Astrocyte (in vitro differentiated cells and primary cell): ENCODE results near the gene PLSCR3. TPM values are rescaled to one million over a fixed set of nuclear protein-coding genes. Genes with fewer than 3 reads are reported as not detected.

Experiments used
- DNase-seq: peaks from one replicate; pipeline ENCODE4 v3.0.0-alpha.2; 2010; ENCODE audit warnings: low read depth
- FAIRE-seq: peaks from 2 replicates; lab custom pipeline; 2011; peaks lifted over from hg19 to GRCh38; lab: Jason Lieb, UNC
- H2AFZ ChIP-seq: 2 replicates; pipeline ENCODE4 v1.6.0; 2012; ENCODE audit warnings: low read depth, low read length, inconsistent platforms
- H3K27ac ChIP-seq: 2 replicates; pipeline ENCODE4 v1.5.1; 2011; ENCODE audit warnings: low read depth, low read length, inconsistent platforms
- H3K27me3 ChIP-seq: 2 replicates; pipeline ENCODE4 v1.6.0; 2011; ENCODE audit warnings: low read length, inconsistent platforms; ENCODE audit not compliant: insufficient read depth
- H3K36me3 ChIP-seq: 2 replicates; pipeline ENCODE4 v1.5.1; 2011; ENCODE audit warnings: low read length, inconsistent platforms; ENCODE audit not compliant: insufficient read depth
- H3K4me1 ChIP-seq: 2 replicates; pipeline ENCODE4 v1.5.1; 2011; ENCODE audit warnings: low read length, inconsistent platforms; ENCODE audit not compliant: insufficient read depth
- H3K4me2 ChIP-seq: 2 replicates; pipeline ENCODE4 v1.6.0; 2012; ENCODE audit warnings: low read length, inconsistent platforms
- H3K4me3 ChIP-seq: 2 replicates; pipeline ENCODE4 v1.5.1; 2011; ENCODE audit warnings: low read depth, mild to moderate bottlenecking, low read length, inconsistent platforms; ENCODE audit not compliant: insufficient read depth
- H3K79me2 ChIP-seq: 2 replicates; pipeline ENCODE4 v1.6.0; 2012; ENCODE audit warnings: mild to moderate bottlenecking, low read length, inconsistent platforms; ENCODE audit not compliant: insufficient read depth
- H3K9ac ChIP-seq: 2 replicates; pipeline ENCODE4 v1.6.0; 2012; ENCODE audit warnings: mild to moderate bottlenecking, low read length, inconsistent platforms
- H3K9me3 ChIP-seq: 2 replicates; pipeline ENCODE4 v1.5.1; 2012; ENCODE audit warnings: low read depth, mild to moderate bottlenecking, low read length, inconsistent platforms; ENCODE audit not compliant: insufficient read depth
- H4K20me1 ChIP-seq: 2 replicates; pipeline ENCODE4 v1.6.0; 2012; ENCODE audit warnings: low read length, inconsistent platforms; ENCODE audit not compliant: insufficient read depth
- H3K27ac Mint-ChIP-seq: one replicate; pipeline ENCODE4 v1.8.0; 2021; ENCODE audit warnings: mild to moderate bottlenecking, mixed read lengths; ENCODE audit not compliant: unreplicated experiment
- H3K27me3 Mint-ChIP-seq: one replicate; pipeline ENCODE4 v1.8.0; 2021; ENCODE audit warnings: low read depth, mixed read lengths; ENCODE audit not compliant: unreplicated experiment
- H3K36me3 Mint-ChIP-seq: one replicate; pipeline ENCODE4 v1.8.0; 2021; ENCODE audit warnings: low read depth, mixed read lengths; ENCODE audit not compliant: unreplicated experiment
- H3K4me1 Mint-ChIP-seq: one replicate; pipeline ENCODE4 v1.8.0; 2021; ENCODE audit warnings: low read depth, mixed read lengths; ENCODE audit not compliant: unreplicated experiment
- H3K4me3 Mint-ChIP-seq: one replicate; pipeline ENCODE4 v1.8.0; 2021; ENCODE audit warnings: mild to moderate bottlenecking, moderate library complexity, mixed read lengths; ENCODE audit not compliant: unreplicated experiment
- H3K9me3 Mint-ChIP-seq: one replicate; pipeline ENCODE4 v1.8.0; 2021; ENCODE audit warnings: mild to moderate bottlenecking, mixed read lengths; ENCODE audit not compliant: unreplicated experiment
- CTCF ChIP-seq: IDR thresholded peaks from 2 replicates; pipeline ENCODE4 v1.5.1; 2011; ENCODE audit warnings: low read depth, mild to moderate bottlenecking, inconsistent platforms, low read length, moderate library complexity; ENCODE audit not compliant: insufficient read depth
- EZH2 ChIP-seq: IDR thresholded peaks from 2 replicates; pipeline ENCODE4 v1.6.1; 2012; ENCODE audit warnings: mild to moderate bottlenecking, low read length, inconsistent platforms; ENCODE audit not compliant: insufficient read depth
- total RNA-seq: library from RNA; stranded (reverse); gene quantifications from 2 replicates; pipeline ENCODE4 v1.2.1, GENCODE V29; 2021

PLSCR3 gene
- total RNA-seq, 1 donor from 2014 or later, result 67.6 TPM

- H3K27ac Mint-ChIP-seq, result no peak overlapping the region
- no peak overlapping the region for H3K4me3 Mint-ChIP-seq
- Histone ChIP-seq H3K79me2 (no peaks in the 10 kb centered on the region), H3K4me3 (no peak overlapping the region), H3K27me3 (no peaks in the 10 kb centered on the region), H3K4me2 (no peak overlapping the region), H3K9ac (no peak overlapping the region), H3K4me1 (no peaks in the 10 kb centered on the region), H3K9me3 (no peaks in the 10 kb centered on the region), H3K36me3 (no peaks in the 10 kb centered on the region), H3K27ac (no peak overlapping the region), H2AFZ (no peak overlapping the region), H4K20me1 (no peaks in the 10 kb centered on the region)
- peaks cover 2% of the 10 kb centered on the region for H3K9me3 Mint-ChIP-seq
- DNase-seq (no peak), FAIRE-seq (no peak)
- peaks cover 5% of the 10 kb centered on the region for H3K27me3 Mint-ChIP-seq
- H3K36me3 Mint-ChIP-seq, result peaks cover 3% of the 10 kb centered on the region
- no peaks in the 10 kb centered on the region for H3K4me1 Mint-ChIP-seq
- TF ChIP-seq EZH2, result no peak
- TF ChIP-seq CTCF, result no peak
Measured at GRCh38 chr17:7429722-7430121, 35.4 kb upstream of the PLSCR3 start.

GRCh38 chr17:7428557-7428956 is 34.2 kb upstream of the PLSCR3 start, which contains the start of gene SPEM3:
Gene SPEM3 (plus strand): TSS chr17:7428857. CDS start chr17:7428903, 46 bp downstream.
- DNase-seq (no peak), FAIRE-seq (no peak)
- Histone ChIP-seq H3K9me3 (no peaks in the 10 kb centered on the region), H3K4me1 (no peaks in the 10 kb centered on the region), H3K4me2 (no peak within 1 kb of the TSS), H2AFZ (no peak within 1 kb of the TSS), H3K36me3 (no peaks in the 10 kb centered on the region), H3K79me2 (no peaks in the 10 kb centered on the region), H3K27ac (no peak within 1 kb of the TSS), H3K4me3 (no peak within 1 kb of the TSS), H4K20me1 (no peaks in the 10 kb centered on the region), H3K9ac (no peak within 1 kb of the TSS), H3K27me3 (no peaks in the 10 kb centered on the region)
- Mint-ChIP-seq H3K4me3 (no peak within 1 kb of the TSS), H3K27me3 (peaks cover 5% of the 10 kb centered on the region), H3K27ac (no peak within 1 kb of the TSS), H3K9me3 (peaks cover 2% of the 10 kb centered on the region), H3K4me1 (no peaks in the 10 kb centered on the region), H3K36me3 (peaks cover 3% of the 10 kb centered on the region)
- TF ChIP-seq CTCF (no peak), EZH2 (no peak)

GRCh38 chr17:7427549-7427948 is 33.2 kb upstream of the PLSCR3 start:
- Histone ChIP-seq H2AFZ (no peak overlapping the region), H3K4me1 (no peaks in the 10 kb centered on the region), H3K79me2 (no peaks in the 10 kb centered on the region), H3K9me3 (no peaks in the 10 kb centered on the region), H4K20me1 (no peaks in the 10 kb centered on the region), H3K4me3 (no peak overlapping the region), H3K36me3 (no peaks in the 10 kb centered on the region), H3K27me3 (no peaks in the 10 kb centered on the region), H3K27ac (no peak overlapping the region), H3K4me2 (no peak overlapping the region), H3K9ac (no peak overlapping the region)
- H3K9me3 Mint-ChIP-seq, result peaks cover 2% of the 10 kb centered on the region
- TF ChIP-seq EZH2 (no peak), CTCF (no peak)
- FAIRE-seq, result no peak
- no peak for DNase-seq
- no peak overlapping the region for H3K27ac Mint-ChIP-seq
- no peak overlapping the region for H3K4me3 Mint-ChIP-seq
- H3K4me1 Mint-ChIP-seq, result no peaks in the 10 kb centered on the region
- peaks cover 5% of the 10 kb centered on the region for H3K27me3 Mint-ChIP-seq
- peaks cover 3% of the 10 kb centered on the region for H3K36me3 Mint-ChIP-seq
